PC-3 (cell line): ENCODE measurements around the gene UPK3A.
"Not testable (repeated sequence)": the region's sequence is repeated elsewhere in the genome, so short reads cannot be mapped to it uniquely, and the experiment has no call there.

Source experiments
- EZH2 ChIP-seq: fragments of 300-600 bp; sonication (generic); IDR thresholded peaks from one replicate; pipeline ENCODE4 v1.6.1; 2017; ENCODE audit warnings: antibody characterized with exemption, mild to moderate bottlenecking, low read length; ENCODE audit not compliant: unreplicated experiment
- TF ChIP-seq, protein P1 (sequence below): fragments of 300-600 bp; sonication (generic); conservative IDR thresholded peaks from 2 replicates; pipeline ENCODE4 v1.5.1; 2017; ENCODE audit warnings: antibody characterized with exemption, low read depth, mild to moderate bottlenecking, low read length

DNA sequence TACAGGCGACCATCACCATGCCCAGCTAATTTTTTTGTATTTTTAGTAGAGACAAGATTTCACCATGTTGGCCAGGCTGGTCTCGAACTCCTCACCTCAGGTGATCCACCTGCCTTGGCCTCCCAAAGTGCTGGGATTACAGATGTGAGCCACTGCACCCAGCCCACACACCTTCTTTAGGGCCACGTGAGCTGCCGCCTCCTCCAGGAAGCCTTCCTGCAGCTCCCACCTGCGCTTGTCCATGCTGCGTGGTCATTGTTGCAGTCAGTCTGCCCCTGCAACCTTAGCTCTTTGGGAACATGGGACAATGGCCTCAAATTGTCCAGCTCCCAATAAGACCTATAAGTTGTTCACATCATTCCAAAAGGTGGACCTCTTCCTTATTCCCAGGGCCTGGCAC lies 10.3 kb downstream of the UPK3A start:
- TF ChIP-seq, protein P1, sequence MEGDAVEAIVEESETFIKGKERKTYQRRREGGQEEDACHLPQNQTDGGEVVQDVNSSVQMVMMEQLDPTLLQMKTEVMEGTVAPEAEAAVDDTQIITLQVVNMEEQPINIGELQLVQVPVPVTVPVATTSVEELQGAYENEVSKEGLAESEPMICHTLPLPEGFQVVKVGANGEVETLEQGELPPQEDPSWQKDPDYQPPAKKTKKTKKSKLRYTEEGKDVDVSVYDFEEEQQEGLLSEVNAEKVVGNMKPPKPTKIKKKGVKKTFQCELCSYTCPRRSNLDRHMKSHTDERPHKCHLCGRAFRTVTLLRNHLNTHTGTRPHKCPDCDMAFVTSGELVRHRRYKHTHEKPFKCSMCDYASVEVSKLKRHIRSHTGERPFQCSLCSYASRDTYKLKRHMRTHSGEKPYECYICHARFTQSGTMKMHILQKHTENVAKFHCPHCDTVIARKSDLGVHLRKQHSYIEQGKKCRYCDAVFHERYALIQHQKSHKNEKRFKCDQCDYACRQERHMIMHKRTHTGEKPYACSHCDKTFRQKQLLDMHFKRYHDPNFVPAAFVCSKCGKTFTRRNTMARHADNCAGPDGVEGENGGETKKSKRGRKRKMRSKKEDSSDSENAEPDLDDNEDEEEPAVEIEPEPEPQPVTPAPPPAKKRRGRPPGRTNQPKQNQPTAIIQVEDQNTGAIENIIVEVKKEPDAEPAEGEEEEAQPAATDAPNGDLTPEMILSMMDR = not testable (repeated sequence)
- not testable (repeated sequence) for TF ChIP-seq EZH2
